A673 (cell line): ENCODE measurements around the gene THOC7. TPM values are rescaled to one million over a fixed set of nuclear protein-coding genes. Genes with fewer than 3 reads are reported as not detected.
A peak's percentile ranks its signal among the peaks of the same experiment; 100 is the strongest.

Experiments used
- BruUV-seq: library from RNA; stranded (reverse); fragments of 400-500 nt; replicated peaks from 2 replicates; lab custom pipeline; 2021; lab: Mats Ljungman, UMichigan
- CTCF ChIA-PET: fragments of 300-600 bp; sonication (Branson Sonifier 250); formaldehyde crosslinking; loops from one replicate; lab custom pipeline; 2022; ENCODE audit warnings: antibody characterized with exemption; lab: Charles Lee
- POLR2A ChIA-PET: fragments of 300-600 bp; sonication (Branson Sonifier 250); formaldehyde crosslinking; loops from one replicate; lab custom pipeline; 2022; ENCODE audit warnings: antibody characterized with exemption; ENCODE audit not compliant: low non-redundant PET; lab: Charles Lee
- DNase-seq: peaks from one replicate; pipeline ENCODE4 v3.0.0-alpha.2; 2015; ENCODE audit warnings: low spot score
- H3K27ac ChIP-seq: fragments of 200-600 bp; sonication (generic); 2 replicates; pipeline ENCODE4 v1.5.1; 2016; ENCODE audit warnings: mixed run types, low read depth, mild to moderate bottlenecking, mixed read lengths, antibody characterized with exemption, low read length; ENCODE audit not compliant: poor library complexity, severe bottlenecking
- H3K27me3 ChIP-seq: fragments of 200-600 bp; sonication (generic); replicated peaks from 2 replicates; pipeline ENCODE4 v1.6.1; 2017; ENCODE audit warnings: mixed run types, low read depth, mild to moderate bottlenecking, mixed read lengths, antibody characterized with exemption, low read length; ENCODE audit not compliant: insufficient read depth, poor library complexity
- H3K36me3 ChIP-seq: fragments of 200-600 bp; sonication (generic); 2 replicates; pipeline ENCODE4 v1.6.1; 2016; ENCODE audit warnings: mixed run types, mild to moderate bottlenecking, mixed read lengths, antibody characterized with exemption, low read length; ENCODE audit not compliant: insufficient read depth, poor library complexity, severe bottlenecking
- H3K4me1 ChIP-seq: fragments of 200-600 bp; sonication (generic); 2 replicates; pipeline ENCODE4 v1.6.1; 2017; ENCODE audit warnings: mixed run types, mild to moderate bottlenecking, mixed read lengths, antibody characterized with exemption, low read length; ENCODE audit not compliant: insufficient read depth, poor library complexity, severe bottlenecking
- H3K4me3 ChIP-seq: fragments of 200-600 bp; sonication (generic); 2 replicates; pipeline ENCODE4 v1.5.1; 2016; ENCODE audit warnings: low read depth, mixed run types, mild to moderate bottlenecking, mixed read lengths, low read length; ENCODE audit not compliant: poor library complexity, severe bottlenecking
- H3K9me3 ChIP-seq: fragments of 200-600 bp; sonication (generic); 2 replicates; pipeline ENCODE4 v1.6.1; 2016; ENCODE audit warnings: mixed run types, low read depth, mild to moderate bottlenecking, mixed read lengths, antibody characterized with exemption, low read length; ENCODE audit not compliant: poor library complexity, severe bottlenecking
- CTCF ChIP-seq: fragments of 300-800, 200-600 bp; sonication (generic); conservative IDR thresholded peaks from 2 replicates; pipeline ENCODE4 v1.5.1; 2017; ENCODE audit warnings: low read depth, mild to moderate bottlenecking, antibody characterized with exemption, low read length, moderate library complexity, mixed read lengths
- EZH2 ChIP-seq: fragments of 200-600 bp; sonication (generic); IDR thresholded peaks from 2 replicates; pipeline ENCODE4 v1.6.1; 2017; ENCODE audit warnings: borderline replicate concordance, low read depth, mild to moderate bottlenecking, mixed read lengths, antibody characterized with exemption, low read length; ENCODE audit not compliant: poor library complexity, severe bottlenecking
- intact Hi-C: fragments of 100-400 bp; cut with micrococcal nuclease; formaldehyde crosslinking; loops from one replicate; pipeline ENCODE4 v1.10.0; 2022; ENCODE audit not compliant: unreplicated experiment
- total RNA-seq: library from RNA; stranded (reverse); gene quantifications from 2 replicates; pipeline ENCODE4 v1.2.3, GENCODE V29; 2021

Gene THOC7
- total RNA-seq, 1 experiment from 2014 or later: 37.3 TPM

DNA sequence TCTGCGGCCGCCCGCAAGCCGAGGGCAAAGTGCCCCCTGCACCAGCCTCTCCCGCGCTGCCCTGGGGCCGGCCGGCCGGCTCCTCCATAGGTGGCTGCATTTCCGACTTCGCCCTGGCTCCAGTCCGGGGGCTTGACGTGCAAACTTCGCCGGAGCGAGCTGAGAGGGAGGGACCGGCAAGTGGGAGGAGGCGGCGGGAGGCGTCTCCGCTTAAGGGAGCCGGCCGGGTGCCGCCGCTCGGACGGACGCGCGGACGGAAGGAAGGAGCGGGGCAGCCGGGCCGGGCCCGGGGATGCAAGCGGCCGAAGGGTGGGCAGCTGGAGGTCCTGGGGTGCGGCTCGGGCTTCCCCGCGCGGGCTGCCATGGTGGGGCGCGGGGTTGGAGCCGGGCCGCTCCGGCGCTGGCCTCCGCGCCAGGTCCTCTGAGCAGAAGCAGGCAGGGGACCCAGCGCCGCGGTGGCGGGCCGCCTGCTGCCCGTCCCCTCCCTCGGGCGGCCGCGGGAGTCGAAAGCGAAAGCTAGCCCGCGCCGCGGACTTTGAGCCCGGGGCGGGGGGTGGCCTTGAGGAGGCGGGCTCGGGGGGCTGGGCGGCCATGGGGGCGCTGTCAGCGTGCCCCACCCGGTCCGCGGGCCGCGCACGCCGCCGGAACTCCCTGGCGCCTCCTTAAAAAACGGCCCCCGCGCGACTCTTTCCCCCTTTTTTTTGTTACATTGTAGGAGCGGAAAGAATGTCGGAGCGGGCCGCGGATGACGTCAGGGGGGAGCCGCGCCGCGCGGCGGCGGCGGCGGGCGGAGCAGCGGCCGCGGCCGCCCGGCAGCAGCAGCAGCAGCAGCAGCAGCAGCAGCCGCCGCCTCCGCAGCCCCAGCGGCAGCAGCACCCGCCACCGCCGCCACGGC lies 48.5 kb upstream of the THOC7 start, which contains the start of gene SCAANT1:
Gene SCAANT1, minus strand, starts transcription at position 511 of the 895 bp plus-strand sequence.
- peak; percentile 76 for DNase-seq
- TF ChIP-seq EZH2: no peak
- no peak for TF ChIP-seq CTCF
- Histone ChIP-seq H3K4me1 (no peaks in the 10 kb centered on the region), H3K36me3 (no peaks in the 10 kb centered on the region), H3K4me3 (peak within 1 kb of the TSS; percentile 64), H3K9me3 (no peaks in the 10 kb centered on the region), H3K27ac (peak within 1 kb of the TSS; percentile 80), H3K27me3 (no peaks in the 10 kb centered on the region)
- BruUV-seq: no TSS peak
- intact Hi-C loops: no loop called here
- POLR2A ChIA-PET: interaction anchor here (0.6 kb wide), 1 partner anchor 14 kb away, joined by 6 read pairs; no protein-coding TSS in a partner anchor
- CTCF ChIA-PET: no interaction called here

GRCh38 chr3:63911509-63911872 lies 47.9 kb upstream of the THOC7 start:
- POLR2A ChIA-PET: interaction anchor here (0.6 kb wide), 1 partner anchor 13 kb away, joined by 6 read pairs; no protein-coding TSS in a partner anchor
- CTCF ChIA-PET: no interaction called here
- Histone ChIP-seq H3K4me1 (no peaks in the 10 kb centered on the region), H3K36me3 (no peaks in the 10 kb centered on the region), H3K4me3 (peak overlapping the region; percentile 64), H3K9me3 (no peaks in the 10 kb centered on the region), H3K27ac (peak overlapping the region; percentile 80), H3K27me3 (no peaks in the 10 kb centered on the region)
- DNase-seq: no peak
- BruUV-seq: no TSS peak
- TF ChIP-seq EZH2: no peak
- TF ChIP-seq CTCF: no peak
- intact Hi-C loops: no loop called here

DNA sequence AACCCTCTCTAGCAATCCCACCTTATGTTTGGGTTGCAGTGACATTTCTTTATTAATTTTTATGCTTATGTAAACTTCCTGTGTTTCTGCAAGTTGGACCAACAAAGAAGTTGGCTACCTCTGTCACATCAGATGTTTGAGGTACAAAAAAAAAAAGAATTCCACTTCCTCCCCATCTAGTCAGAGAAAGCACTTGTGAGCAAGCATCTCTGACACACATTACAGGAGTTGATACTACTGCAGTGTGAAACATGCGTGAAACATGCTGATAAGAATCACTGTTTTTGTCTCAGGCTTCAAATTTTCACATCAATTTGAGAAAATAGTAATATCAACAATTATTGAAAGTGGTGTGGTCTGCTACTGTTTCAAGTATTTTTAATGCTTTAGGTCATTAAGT lies 47.3 kb upstream of the THOC7 start:
- H3K9me3 ChIP-seq: no peaks in the 10 kb centered on the region
- TF ChIP-seq EZH2 (no peak), CTCF (no peak)
- H3K36me3 ChIP-seq: no peaks in the 10 kb centered on the region
- H3K27ac ChIP-seq: no peak overlapping the region
- CTCF ChIA-PET: no interaction called here
- BruUV-seq: no TSS peak
- no peak for DNase-seq
- POLR2A ChIA-PET: no interaction called here
- H3K27me3 ChIP-seq: no peaks in the 10 kb centered on the region
- no peaks in the 10 kb centered on the region for H3K4me1 ChIP-seq
- no peak overlapping the region for H3K4me3 ChIP-seq
- intact Hi-C loops: no loop called here
